HL-60 (cell line): ENCODE results near the gene NDUFS7.

Source experiments
- DNase-seq, 2 experiments: peaks; one replicate each; pipeline ENCODE4 v3.0.0-alpha.2; 2010 to 2020; ENCODE audit warnings: low read depth in 1 of 2, low spot score in 1 of 2
- H3K27ac ChIP-seq: fragments of 250-450 bp; sonication (Bioruptor Pico); replicated peaks from 2 replicates; pipeline ENCODE4 v1.5.1; 2020; ENCODE audit warnings: mild to moderate bottlenecking, moderate library complexity
- H3K27me3 ChIP-seq: fragments of 250-450 bp; sonication (Bioruptor Pico); 2 replicates; pipeline ENCODE4 v1.5.1; 2021; ENCODE audit warnings: mild to moderate bottlenecking, moderate library complexity; ENCODE audit not compliant: insufficient read depth, poor library complexity, severe bottlenecking
- H3K4me3 ChIP-seq: replicated peaks from 2 replicates; pipeline ENCODE4 v1.5.1; 2011; ENCODE audit warnings: mild to moderate bottlenecking, control low read depth, low read length; ENCODE audit not compliant: insufficient read depth
- GABPA ChIP-seq: IDR thresholded peaks from 2 replicates; pipeline ENCODE4 v1.6.1; 2012; ENCODE audit warnings: low read depth
- POLR2AphosphoS5 ChIP-seq: IDR thresholded peaks from 2 replicates; pipeline ENCODE4 v1.6.1; 2012; ENCODE audit warnings: low read depth
- SPI1 ChIP-seq: IDR thresholded peaks from 2 replicates; pipeline ENCODE4 v1.6.1; 2012; ENCODE audit warnings: low read depth, mild to moderate bottlenecking, borderline replicate concordance
- TF ChIP-seq, protein P1 (sequence below): IDR thresholded peaks from one replicate; pipeline ENCODE4 v1.5.1; 2011; ENCODE audit warnings: low read length, control low read depth, inconsistent platforms; ENCODE audit not compliant: insufficient read depth
- TF ChIP-seq, protein P2 (sequence below): IDR thresholded peaks from 2 replicates; pipeline ENCODE4 v1.6.1; 2012; ENCODE audit warnings: low read depth; ENCODE audit not compliant: insufficient replicate concordance

The NDUFS7 gene

DNA sequence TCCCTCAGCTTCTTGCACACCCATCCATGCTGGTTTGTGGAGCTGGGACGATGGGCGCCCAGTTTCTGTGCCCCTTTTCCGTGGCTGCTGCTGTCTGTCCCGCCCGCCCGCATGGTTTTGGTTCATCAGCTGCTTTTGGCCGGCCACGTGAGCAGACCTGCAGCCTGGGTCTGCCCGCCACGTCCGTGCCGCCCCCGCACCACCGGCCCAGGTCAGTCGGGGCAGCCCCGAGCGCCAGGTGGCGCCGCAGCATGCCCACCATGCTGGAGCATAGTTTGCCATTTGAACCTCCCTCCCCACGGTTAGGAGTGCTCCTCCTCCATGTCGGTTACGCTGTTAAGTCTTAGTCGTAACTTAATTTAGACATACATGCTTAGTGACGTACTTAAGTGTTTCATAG, 39.2 kb downstream of the NDUFS7 start:
- TF ChIP-seq, protein P1, sequence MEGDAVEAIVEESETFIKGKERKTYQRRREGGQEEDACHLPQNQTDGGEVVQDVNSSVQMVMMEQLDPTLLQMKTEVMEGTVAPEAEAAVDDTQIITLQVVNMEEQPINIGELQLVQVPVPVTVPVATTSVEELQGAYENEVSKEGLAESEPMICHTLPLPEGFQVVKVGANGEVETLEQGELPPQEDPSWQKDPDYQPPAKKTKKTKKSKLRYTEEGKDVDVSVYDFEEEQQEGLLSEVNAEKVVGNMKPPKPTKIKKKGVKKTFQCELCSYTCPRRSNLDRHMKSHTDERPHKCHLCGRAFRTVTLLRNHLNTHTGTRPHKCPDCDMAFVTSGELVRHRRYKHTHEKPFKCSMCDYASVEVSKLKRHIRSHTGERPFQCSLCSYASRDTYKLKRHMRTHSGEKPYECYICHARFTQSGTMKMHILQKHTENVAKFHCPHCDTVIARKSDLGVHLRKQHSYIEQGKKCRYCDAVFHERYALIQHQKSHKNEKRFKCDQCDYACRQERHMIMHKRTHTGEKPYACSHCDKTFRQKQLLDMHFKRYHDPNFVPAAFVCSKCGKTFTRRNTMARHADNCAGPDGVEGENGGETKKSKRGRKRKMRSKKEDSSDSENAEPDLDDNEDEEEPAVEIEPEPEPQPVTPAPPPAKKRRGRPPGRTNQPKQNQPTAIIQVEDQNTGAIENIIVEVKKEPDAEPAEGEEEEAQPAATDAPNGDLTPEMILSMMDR, result no peak
- TF ChIP-seq POLR2AphosphoS5 (no peak), GABPA (no peak), SPI1 (no peak)
- TF ChIP-seq, protein P2, sequence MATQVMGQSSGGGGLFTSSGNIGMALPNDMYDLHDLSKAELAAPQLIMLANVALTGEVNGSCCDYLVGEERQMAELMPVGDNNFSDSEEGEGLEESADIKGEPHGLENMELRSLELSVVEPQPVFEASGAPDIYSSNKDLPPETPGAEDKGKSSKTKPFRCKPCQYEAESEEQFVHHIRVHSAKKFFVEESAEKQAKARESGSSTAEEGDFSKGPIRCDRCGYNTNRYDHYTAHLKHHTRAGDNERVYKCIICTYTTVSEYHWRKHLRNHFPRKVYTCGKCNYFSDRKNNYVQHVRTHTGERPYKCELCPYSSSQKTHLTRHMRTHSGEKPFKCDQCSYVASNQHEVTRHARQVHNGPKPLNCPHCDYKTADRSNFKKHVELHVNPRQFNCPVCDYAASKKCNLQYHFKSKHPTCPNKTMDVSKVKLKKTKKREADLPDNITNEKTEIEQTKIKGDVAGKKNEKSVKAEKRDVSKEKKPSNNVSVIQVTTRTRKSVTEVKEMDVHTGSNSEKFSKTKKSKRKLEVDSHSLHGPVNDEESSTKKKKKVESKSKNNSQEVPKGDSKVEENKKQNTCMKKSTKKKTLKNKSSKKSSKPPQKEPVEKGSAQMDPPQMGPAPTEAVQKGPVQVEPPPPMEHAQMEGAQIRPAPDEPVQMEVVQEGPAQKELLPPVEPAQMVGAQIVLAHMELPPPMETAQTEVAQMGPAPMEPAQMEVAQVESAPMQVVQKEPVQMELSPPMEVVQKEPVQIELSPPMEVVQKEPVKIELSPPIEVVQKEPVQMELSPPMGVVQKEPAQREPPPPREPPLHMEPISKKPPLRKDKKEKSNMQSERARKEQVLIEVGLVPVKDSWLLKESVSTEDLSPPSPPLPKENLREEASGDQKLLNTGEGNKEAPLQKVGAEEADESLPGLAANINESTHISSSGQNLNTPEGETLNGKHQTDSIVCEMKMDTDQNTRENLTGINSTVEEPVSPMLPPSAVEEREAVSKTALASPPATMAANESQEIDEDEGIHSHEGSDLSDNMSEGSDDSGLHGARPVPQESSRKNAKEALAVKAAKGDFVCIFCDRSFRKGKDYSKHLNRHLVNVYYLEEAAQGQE, result no peak
- no peak for DNase-seq
- Histone ChIP-seq H3K4me3 (no peak overlapping the region), H3K27ac (no peak overlapping the region), H3K27me3 (no peaks in the 10 kb centered on the region)

DNA sequence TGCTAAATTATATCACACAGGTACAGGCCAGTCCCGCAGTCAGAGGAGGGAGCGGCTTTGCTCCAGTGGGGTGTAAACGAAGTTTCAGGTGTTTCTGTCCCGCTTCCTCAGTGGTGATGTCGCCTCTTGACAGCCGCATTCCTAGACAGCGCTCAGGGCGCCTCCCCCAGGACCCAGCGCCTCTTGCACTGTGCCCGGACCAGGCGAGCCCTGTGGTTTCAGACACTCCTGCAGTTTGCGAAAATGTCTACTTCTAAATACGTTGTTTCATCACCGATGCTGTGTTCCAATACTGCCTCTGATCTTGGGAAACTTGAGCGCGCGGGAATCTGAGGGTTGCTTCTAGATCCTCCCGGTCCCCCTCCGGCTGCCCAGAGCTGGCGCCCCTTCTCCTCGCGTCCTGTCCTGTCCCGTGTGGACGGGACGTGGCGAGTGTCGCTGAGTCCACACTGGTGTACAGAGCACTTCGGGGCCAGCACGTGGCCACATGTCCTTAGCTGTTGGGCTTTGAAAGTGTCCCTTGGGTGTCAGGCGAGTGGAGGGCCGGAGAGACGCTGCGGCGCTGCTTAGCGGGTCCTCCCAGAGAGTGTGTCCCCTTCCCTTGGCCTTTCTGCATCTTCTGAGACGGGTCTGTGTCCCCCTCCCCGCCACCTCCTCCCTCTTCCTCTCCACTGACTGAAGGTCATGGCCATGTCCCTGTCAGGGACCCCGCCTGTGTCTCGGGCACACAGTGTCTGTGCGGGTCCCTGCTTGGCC, 39.9 kb downstream of the NDUFS7 start:
- Histone ChIP-seq H3K4me3 (no peak overlapping the region), H3K27me3 (no peaks in the 10 kb centered on the region), H3K27ac (peak overlapping the region; percentile 21; the same call in 1 of the 2 replicates)
- TF ChIP-seq, protein P1, result no peak
- TF ChIP-seq SPI1 (no peak), POLR2AphosphoS5 (no peak), GABPA (no peak)
- TF ChIP-seq, protein P2, result no peak
- peak in 1 of 2 experiments; percentile 46 for DNase-seq

DNA sequence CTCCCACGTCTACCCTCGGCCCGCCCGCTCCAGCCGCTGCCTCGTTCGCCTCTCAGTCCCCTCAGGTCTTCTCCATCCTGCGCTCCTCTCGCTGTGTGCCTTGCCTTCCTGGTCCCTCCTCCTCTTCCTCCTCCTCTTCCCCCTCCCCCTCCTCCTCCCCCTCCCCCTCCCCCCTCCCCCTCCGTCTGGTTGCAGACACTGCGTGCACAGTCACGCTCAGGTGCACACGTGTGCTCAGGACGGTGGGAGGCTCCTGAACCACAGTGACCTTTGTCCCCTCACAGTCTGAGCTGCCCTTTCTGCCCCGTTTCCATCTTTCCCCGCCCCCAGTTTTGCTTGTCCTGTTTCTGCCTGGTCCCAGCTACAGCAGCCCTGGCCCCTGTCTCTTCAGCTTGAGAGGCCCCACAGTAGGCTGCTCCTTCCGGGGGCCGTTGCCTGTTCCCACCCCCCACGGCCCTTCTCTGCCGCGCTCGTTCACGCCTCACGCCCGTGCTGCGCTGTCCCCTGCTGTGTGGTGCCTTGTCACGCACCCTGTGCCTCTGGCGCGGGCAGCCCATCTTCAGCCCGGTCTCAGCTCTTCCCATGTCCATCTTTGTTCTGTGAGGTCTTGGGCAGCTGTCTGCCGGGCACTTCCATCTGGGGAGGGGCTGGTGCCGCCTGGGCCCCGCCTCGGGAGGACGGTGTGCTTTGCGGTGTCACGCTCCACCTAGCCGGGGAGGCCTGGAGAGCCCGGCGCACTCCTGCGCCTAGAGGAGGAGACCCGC, 40.7 kb downstream of the NDUFS7 start:
- no peak for DNase-seq

More for the DNA sequence above, 40.7 kb downstream of the NDUFS7 start:
- TF ChIP-seq POLR2AphosphoS5, result 0 out of 2 replicates have a peak, but pooled peaks have one; percentile 8
- TF ChIP-seq, protein P2, result no peak
- no peak for TF ChIP-seq SPI1
- TF ChIP-seq, protein P1, result no peak
- no peak for TF ChIP-seq GABPA
- no peaks in the 10 kb centered on the region for H3K27me3 ChIP-seq
- H3K4me3 ChIP-seq, result no peak overlapping the region
- no peak overlapping the region for H3K27ac ChIP-seq
